ENCODE data around the gene PTCSC3. TPM values are rescaled to one million over a fixed set of nuclear protein-coding genes. Genes with fewer than 3 reads are reported as not detected.

Gene PTCSC3
- total and polyA plus RNA-seq, 2 donors from 2014 or later: 6.4 TPM; not detected in 1

DNA sequence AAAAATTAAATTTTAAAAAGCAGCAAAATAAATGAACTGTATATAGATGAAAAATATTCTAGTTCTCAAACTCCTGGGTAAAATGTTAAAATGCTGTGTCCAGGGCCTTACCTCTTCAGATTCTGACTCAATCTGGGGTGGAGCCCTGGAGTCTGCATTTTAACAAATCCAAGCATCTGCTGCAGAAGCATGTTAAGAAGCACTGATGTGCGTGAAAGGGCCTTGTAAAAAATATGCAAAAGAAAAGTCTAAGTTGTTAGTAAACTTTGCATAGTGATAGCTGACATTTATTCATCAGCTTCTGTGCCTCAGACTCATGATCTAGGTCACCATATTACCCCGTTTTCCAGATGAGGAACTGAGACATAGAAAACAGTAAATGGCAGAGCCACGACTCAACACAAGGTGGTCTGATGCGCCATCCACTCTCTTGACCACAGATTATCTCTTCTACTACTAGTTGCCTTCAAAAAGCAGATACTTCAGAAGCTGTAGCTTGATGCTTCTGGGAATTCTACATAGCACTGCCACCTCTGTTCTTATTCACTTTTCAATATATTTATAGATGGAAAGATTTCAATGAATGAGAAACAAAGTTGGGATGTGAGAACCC lies 28.0 kb upstream of the PTCSC3 start:
- Histone ChIP-seq H3K27me3 (ENCODE audit: control insufficient read depth, insufficient read depth, low read length) (no peaks in the 10 kb centered on the region), H3K9me3 (ENCODE audit: control insufficient read depth in 2 of 3, insufficient read depth in 1 of 3, low read length in 3 of 3) (no peaks in the 10 kb centered on the region), H3K27ac (ENCODE audit: low read depth in 2 of 2, low read length in 2 of 2) (no peak overlapping the region), H3K4me1 (ENCODE audit: control insufficient read depth in 2 of 3, insufficient read depth in 2 of 3, low read depth in 1 of 3, low read length in 3 of 3) (no peaks in the 10 kb centered on the region), H3K36me3 (ENCODE audit: control insufficient read depth in 2 of 3, insufficient read depth in 3 of 3, low read length in 3 of 3) (no peaks in the 10 kb centered on the region), H3K4me3 (ENCODE audit: low read length in 3 of 3) (no peak overlapping the region), H3K9ac (ENCODE audit: low read length in 3 of 3) (no peak overlapping the region)
- TF ChIP-seq, protein P1, sequence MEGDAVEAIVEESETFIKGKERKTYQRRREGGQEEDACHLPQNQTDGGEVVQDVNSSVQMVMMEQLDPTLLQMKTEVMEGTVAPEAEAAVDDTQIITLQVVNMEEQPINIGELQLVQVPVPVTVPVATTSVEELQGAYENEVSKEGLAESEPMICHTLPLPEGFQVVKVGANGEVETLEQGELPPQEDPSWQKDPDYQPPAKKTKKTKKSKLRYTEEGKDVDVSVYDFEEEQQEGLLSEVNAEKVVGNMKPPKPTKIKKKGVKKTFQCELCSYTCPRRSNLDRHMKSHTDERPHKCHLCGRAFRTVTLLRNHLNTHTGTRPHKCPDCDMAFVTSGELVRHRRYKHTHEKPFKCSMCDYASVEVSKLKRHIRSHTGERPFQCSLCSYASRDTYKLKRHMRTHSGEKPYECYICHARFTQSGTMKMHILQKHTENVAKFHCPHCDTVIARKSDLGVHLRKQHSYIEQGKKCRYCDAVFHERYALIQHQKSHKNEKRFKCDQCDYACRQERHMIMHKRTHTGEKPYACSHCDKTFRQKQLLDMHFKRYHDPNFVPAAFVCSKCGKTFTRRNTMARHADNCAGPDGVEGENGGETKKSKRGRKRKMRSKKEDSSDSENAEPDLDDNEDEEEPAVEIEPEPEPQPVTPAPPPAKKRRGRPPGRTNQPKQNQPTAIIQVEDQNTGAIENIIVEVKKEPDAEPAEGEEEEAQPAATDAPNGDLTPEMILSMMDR (IDR thresholded peaks at IDR 0.05; ENCODE audit: borderline replicate concordance, extremely low read depth, insufficient read depth): no peak
- no peak for FAIRE-seq
- intact Hi-C loops (cut with DNase I): no loop called here
- no peak for DNase-seq

DNA sequence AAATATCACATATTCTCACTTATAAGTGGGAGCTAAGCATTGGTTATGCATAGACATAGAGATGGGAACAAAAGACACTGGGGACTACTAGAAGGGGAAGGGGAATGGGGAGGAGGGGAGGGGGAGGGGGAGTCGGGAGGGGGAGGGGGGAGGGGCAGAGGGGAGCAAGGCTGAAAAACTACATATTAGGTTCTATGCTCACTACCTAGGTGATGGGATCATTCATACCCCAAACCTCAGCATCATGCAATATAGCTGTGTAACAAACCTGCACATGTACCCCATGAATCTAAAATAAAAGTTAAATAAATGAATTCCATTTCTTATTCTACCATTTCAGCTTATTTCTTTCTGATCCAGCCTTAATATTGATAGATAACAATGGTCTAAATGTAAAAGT lies 21.9 kb upstream of the PTCSC3 start:
- DNase-seq: no peak
- Histone ChIP-seq H3K36me3 (ENCODE audit: control insufficient read depth in 2 of 3, insufficient read depth in 3 of 3, low read length in 3 of 3) (no peaks in the 10 kb centered on the region), H3K27ac (ENCODE audit: low read depth in 2 of 2, low read length in 2 of 2) (no peak overlapping the region), H3K9ac (ENCODE audit: low read length in 3 of 3) (no peak overlapping the region), H3K4me3 (ENCODE audit: low read length in 3 of 3) (no peak overlapping the region), H3K27me3 (ENCODE audit: control insufficient read depth, insufficient read depth, low read length) (no peaks in the 10 kb centered on the region), H3K4me1 (ENCODE audit: control insufficient read depth in 2 of 3, insufficient read depth in 2 of 3, low read depth in 1 of 3, low read length in 3 of 3) (no peaks in the 10 kb centered on the region), H3K9me3 (ENCODE audit: control insufficient read depth in 2 of 3, insufficient read depth in 1 of 3, low read length in 3 of 3) (no peaks in the 10 kb centered on the region)
- TF ChIP-seq, protein P1 (IDR thresholded peaks at IDR 0.05; ENCODE audit: borderline replicate concordance, extremely low read depth, insufficient read depth): no peak
- intact Hi-C loops (cut with DNase I): no loop called here
- no peak for FAIRE-seq

DNA sequence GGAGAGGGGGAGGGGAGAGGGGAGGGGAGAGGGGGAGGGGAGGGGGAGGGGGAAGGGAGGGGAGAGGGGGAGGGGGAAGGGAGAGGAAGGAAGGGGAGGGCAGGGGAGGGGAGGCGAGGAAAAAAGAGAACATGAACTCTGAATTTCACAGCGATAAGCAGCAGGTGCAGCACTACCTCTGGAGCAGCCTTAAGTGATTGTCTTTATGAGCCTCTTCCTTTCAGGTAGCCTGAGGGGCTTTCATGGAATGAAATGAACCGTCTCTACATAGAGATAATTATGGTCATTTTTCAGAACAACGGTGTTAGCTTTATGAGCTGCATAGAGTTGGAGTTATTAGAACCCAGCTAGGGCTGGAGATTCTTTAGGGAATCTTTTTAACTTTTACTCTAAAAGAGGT lies 18.1 kb upstream of the PTCSC3 start:
- no peaks in the 10 kb centered on the region for H3K4me1 ChIP-seq (ENCODE audit: control insufficient read depth in 2 of 3, insufficient read depth in 2 of 3, low read depth in 1 of 3, low read length in 3 of 3)
- intact Hi-C loops (cut with DNase I): no loop called here
- TF ChIP-seq, protein P1 (IDR thresholded peaks at IDR 0.05; ENCODE audit: borderline replicate concordance, extremely low read depth, insufficient read depth): no peak
- no peaks in the 10 kb centered on the region for H3K9me3 ChIP-seq (ENCODE audit: control insufficient read depth in 2 of 3, insufficient read depth in 1 of 3, low read length in 3 of 3)
- FAIRE-seq (no peak), DNase-seq (no peak)
- no peak overlapping the region for H3K27ac ChIP-seq (ENCODE audit: low read depth in 2 of 2, low read length in 2 of 2)
- H3K9ac ChIP-seq (ENCODE audit: low read length in 3 of 3): no peak overlapping the region
- H3K4me3 ChIP-seq (ENCODE audit: low read length in 3 of 3): no peak overlapping the region
- no peaks in the 10 kb centered on the region for H3K27me3 ChIP-seq (ENCODE audit: control insufficient read depth, insufficient read depth, low read length)
- H3K36me3 ChIP-seq (ENCODE audit: control insufficient read depth in 2 of 3, insufficient read depth in 3 of 3, low read length in 3 of 3): no peaks in the 10 kb centered on the region

DNA sequence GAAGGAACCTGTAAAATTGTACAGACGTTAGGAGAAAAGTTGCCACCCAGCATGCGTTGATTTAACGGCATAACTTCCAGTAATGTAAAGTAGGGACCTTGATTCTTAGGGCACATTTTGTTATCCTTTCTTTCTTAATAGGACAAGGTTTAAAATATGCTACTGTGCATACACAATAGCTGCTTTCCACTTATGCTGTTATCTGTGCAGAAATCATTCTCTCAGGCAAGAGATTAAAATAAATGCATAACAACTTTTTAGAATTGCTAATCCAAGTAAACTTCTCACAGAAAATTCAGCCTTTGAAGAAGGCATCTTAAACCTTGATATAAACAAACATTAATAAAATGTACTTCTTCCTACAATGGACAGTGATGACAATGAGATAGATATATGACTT lies 16.0 kb upstream of the PTCSC3 start:
- no peak for FAIRE-seq

More for the DNA sequence above, 16.0 kb upstream of the PTCSC3 start:
- DNase-seq: no peak
- Histone ChIP-seq H3K4me1 (ENCODE audit: control insufficient read depth in 2 of 3, insufficient read depth in 2 of 3, low read depth in 1 of 3, low read length in 3 of 3) (no peaks in the 10 kb centered on the region), H3K27ac (ENCODE audit: low read depth in 2 of 2, low read length in 2 of 2) (no peak overlapping the region), H3K36me3 (ENCODE audit: control insufficient read depth in 2 of 3, insufficient read depth in 3 of 3, low read length in 3 of 3) (no peaks in the 10 kb centered on the region), H3K9me3 (ENCODE audit: control insufficient read depth in 2 of 3, insufficient read depth in 1 of 3, low read length in 3 of 3) (no peaks in the 10 kb centered on the region), H3K4me3 (ENCODE audit: low read length in 3 of 3) (no peak overlapping the region), H3K9ac (ENCODE audit: low read length in 3 of 3) (no peak overlapping the region), H3K27me3 (ENCODE audit: control insufficient read depth, insufficient read depth, low read length) (no peaks in the 10 kb centered on the region)
- intact Hi-C loops (cut with DNase I): no loop called here
- TF ChIP-seq, protein P1 (IDR thresholded peaks at IDR 0.05; ENCODE audit: borderline replicate concordance, extremely low read depth, insufficient read depth): no peak

All from kidney (tissue), 14 donors.